Astrocyte (in vitro differentiated cells and primary cell): ENCODE data around the gene MMAB. TPM values are rescaled to one million over a fixed set of nuclear protein-coding genes. Genes with fewer than 3 reads are reported as not detected.
A peak's percentile ranks its signal among the peaks of the same experiment; 100 is the strongest.

Experiments used
- DNase-seq: peaks from one replicate; pipeline ENCODE4 v3.0.0-alpha.2; 2010; ENCODE audit warnings: low read depth
- FAIRE-seq: peaks from 2 replicates; lab custom pipeline; 2011; peaks lifted over from hg19 to GRCh38; lab: Jason Lieb, UNC
- H2AFZ ChIP-seq: 2 replicates; pipeline ENCODE4 v1.6.0; 2012; ENCODE audit warnings: low read depth, low read length, inconsistent platforms
- H3K27ac ChIP-seq: 2 replicates; pipeline ENCODE4 v1.5.1; 2011; ENCODE audit warnings: low read depth, low read length, inconsistent platforms
- H3K27me3 ChIP-seq: 2 replicates; pipeline ENCODE4 v1.6.0; 2011; ENCODE audit warnings: low read length, inconsistent platforms; ENCODE audit not compliant: insufficient read depth
- H3K36me3 ChIP-seq: 2 replicates; pipeline ENCODE4 v1.5.1; 2011; ENCODE audit warnings: low read length, inconsistent platforms; ENCODE audit not compliant: insufficient read depth
- H3K4me1 ChIP-seq: 2 replicates; pipeline ENCODE4 v1.5.1; 2011; ENCODE audit warnings: low read length, inconsistent platforms; ENCODE audit not compliant: insufficient read depth
- H3K4me2 ChIP-seq: 2 replicates; pipeline ENCODE4 v1.6.0; 2012; ENCODE audit warnings: low read length, inconsistent platforms
- H3K4me3 ChIP-seq: 2 replicates; pipeline ENCODE4 v1.5.1; 2011; ENCODE audit warnings: low read depth, mild to moderate bottlenecking, low read length, inconsistent platforms; ENCODE audit not compliant: insufficient read depth
- H3K79me2 ChIP-seq: 2 replicates; pipeline ENCODE4 v1.6.0; 2012; ENCODE audit warnings: mild to moderate bottlenecking, low read length, inconsistent platforms; ENCODE audit not compliant: insufficient read depth
- H3K9ac ChIP-seq: 2 replicates; pipeline ENCODE4 v1.6.0; 2012; ENCODE audit warnings: mild to moderate bottlenecking, low read length, inconsistent platforms
- H3K9me3 ChIP-seq: 2 replicates; pipeline ENCODE4 v1.5.1; 2012; ENCODE audit warnings: low read depth, mild to moderate bottlenecking, low read length, inconsistent platforms; ENCODE audit not compliant: insufficient read depth
- H4K20me1 ChIP-seq: 2 replicates; pipeline ENCODE4 v1.6.0; 2012; ENCODE audit warnings: low read length, inconsistent platforms; ENCODE audit not compliant: insufficient read depth
- H3K27ac Mint-ChIP-seq: one replicate; pipeline ENCODE4 v1.8.0; 2021; ENCODE audit warnings: mild to moderate bottlenecking, mixed read lengths; ENCODE audit not compliant: unreplicated experiment
- H3K27me3 Mint-ChIP-seq: one replicate; pipeline ENCODE4 v1.8.0; 2021; ENCODE audit warnings: low read depth, mixed read lengths; ENCODE audit not compliant: unreplicated experiment
- H3K36me3 Mint-ChIP-seq: one replicate; pipeline ENCODE4 v1.8.0; 2021; ENCODE audit warnings: low read depth, mixed read lengths; ENCODE audit not compliant: unreplicated experiment
- H3K4me1 Mint-ChIP-seq: one replicate; pipeline ENCODE4 v1.8.0; 2021; ENCODE audit warnings: low read depth, mixed read lengths; ENCODE audit not compliant: unreplicated experiment
- H3K4me3 Mint-ChIP-seq: one replicate; pipeline ENCODE4 v1.8.0; 2021; ENCODE audit warnings: mild to moderate bottlenecking, moderate library complexity, mixed read lengths; ENCODE audit not compliant: unreplicated experiment
- H3K9me3 Mint-ChIP-seq: one replicate; pipeline ENCODE4 v1.8.0; 2021; ENCODE audit warnings: mild to moderate bottlenecking, mixed read lengths; ENCODE audit not compliant: unreplicated experiment
- CTCF ChIP-seq: IDR thresholded peaks from 2 replicates; pipeline ENCODE4 v1.5.1; 2011; ENCODE audit warnings: low read depth, mild to moderate bottlenecking, inconsistent platforms, low read length, moderate library complexity; ENCODE audit not compliant: insufficient read depth
- EZH2 ChIP-seq: IDR thresholded peaks from 2 replicates; pipeline ENCODE4 v1.6.1; 2012; ENCODE audit warnings: mild to moderate bottlenecking, low read length, inconsistent platforms; ENCODE audit not compliant: insufficient read depth
- total RNA-seq: library from RNA; stranded (reverse); gene quantifications from 2 replicates; pipeline ENCODE4 v1.2.1, GENCODE V29; 2021

The MMAB gene
- total RNA-seq, 1 donor from 2014 or later: 17.8 TPM

DNA sequence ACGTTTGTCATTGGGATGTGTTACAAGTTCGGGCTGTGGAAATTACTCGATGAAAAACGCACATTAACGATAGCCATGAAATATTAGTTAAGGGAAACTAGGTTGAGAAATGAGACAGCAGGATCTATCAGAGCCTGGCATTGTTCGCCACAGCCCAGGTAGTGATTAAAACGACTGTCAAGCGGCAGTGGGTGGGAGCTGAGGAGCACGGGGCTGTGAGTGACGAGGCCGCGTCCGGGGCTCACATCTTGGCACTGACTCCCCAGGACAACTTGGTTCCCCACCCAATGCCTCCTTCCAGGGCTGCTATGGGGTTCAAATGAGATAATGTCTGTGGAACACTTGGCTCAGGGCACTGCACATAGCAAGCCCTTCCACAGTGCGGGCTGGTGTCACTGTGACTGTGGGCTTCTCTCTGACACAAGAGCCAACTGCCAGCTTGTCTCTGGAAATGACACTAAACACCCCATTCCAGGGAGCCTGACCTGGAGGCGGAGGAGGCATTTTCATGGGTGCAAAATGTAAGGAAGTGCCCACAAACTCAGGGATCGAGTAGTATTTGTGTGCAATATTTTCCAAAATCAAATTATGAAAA, 19.3 kb downstream of the MMAB start:
- Histone ChIP-seq H3K4me3 (no peak overlapping the region), H4K20me1 (no peaks in the 10 kb centered on the region), H3K4me2 (peak overlapping the region; percentile 46), H3K9me3 (no peaks in the 10 kb centered on the region), H3K4me1 (peaks cover 14% of the 10 kb centered on the region), H3K27me3 (peaks cover 11% of the 10 kb centered on the region), H3K27ac (no peak overlapping the region), H3K79me2 (no peaks in the 10 kb centered on the region), H2AFZ (no peak overlapping the region), H3K36me3 (no peaks in the 10 kb centered on the region), H3K9ac (no peak overlapping the region)
- no peak overlapping the region for H3K4me3 Mint-ChIP-seq
- DNase-seq (no peak), FAIRE-seq (no peak)
- TF ChIP-seq CTCF (no peak), EZH2 (no peak)
- no peak overlapping the region for H3K27ac Mint-ChIP-seq
- H3K36me3 Mint-ChIP-seq: no peaks in the 10 kb centered on the region
- peaks cover 28% of the 10 kb centered on the region for H3K27me3 Mint-ChIP-seq
- H3K4me1 Mint-ChIP-seq: no peaks in the 10 kb centered on the region
- H3K9me3 Mint-ChIP-seq: no peaks in the 10 kb centered on the region

DNA sequence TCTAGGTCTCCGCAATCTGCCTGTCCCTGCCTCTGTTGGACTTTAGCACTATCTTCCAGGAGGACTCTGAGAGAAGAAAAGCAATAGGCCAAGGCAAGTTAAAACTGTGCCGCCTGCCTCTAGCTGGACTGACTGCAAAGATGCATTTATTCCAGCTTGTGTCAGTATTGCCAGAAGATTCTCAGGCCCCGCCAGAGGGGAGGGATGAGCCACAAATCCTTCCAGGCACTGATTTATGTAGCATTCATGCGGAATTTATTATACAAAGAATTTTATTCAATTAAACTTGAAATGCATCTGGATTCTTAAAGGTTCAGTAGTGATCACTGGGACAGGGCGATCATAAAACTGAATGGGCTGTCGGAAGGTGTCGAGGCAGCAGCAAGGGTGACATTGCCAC, 19.8 kb downstream of the MMAB start:
- Histone ChIP-seq H3K4me3 (no peak overlapping the region), H3K27me3 (peaks cover 11% of the 10 kb centered on the region), H2AFZ (no peak overlapping the region), H3K4me1 (peaks cover 14% of the 10 kb centered on the region), H3K27ac (no peak overlapping the region), H3K9me3 (no peaks in the 10 kb centered on the region), H3K4me2 (peak overlapping the region; percentile 46), H3K36me3 (no peaks in the 10 kb centered on the region), H3K9ac (no peak overlapping the region), H4K20me1 (no peaks in the 10 kb centered on the region), H3K79me2 (no peaks in the 10 kb centered on the region)
- no peaks in the 10 kb centered on the region for H3K36me3 Mint-ChIP-seq
- H3K4me3 Mint-ChIP-seq: no peak overlapping the region
- H3K9me3 Mint-ChIP-seq: no peaks in the 10 kb centered on the region
- peaks cover 29% of the 10 kb centered on the region for H3K27me3 Mint-ChIP-seq
- no peaks in the 10 kb centered on the region for H3K4me1 Mint-ChIP-seq
- TF ChIP-seq EZH2 (no peak), CTCF (no peak)
- DNase-seq (peak; percentile 59), FAIRE-seq (no peak)
- no peak overlapping the region for H3K27ac Mint-ChIP-seq

DNA sequence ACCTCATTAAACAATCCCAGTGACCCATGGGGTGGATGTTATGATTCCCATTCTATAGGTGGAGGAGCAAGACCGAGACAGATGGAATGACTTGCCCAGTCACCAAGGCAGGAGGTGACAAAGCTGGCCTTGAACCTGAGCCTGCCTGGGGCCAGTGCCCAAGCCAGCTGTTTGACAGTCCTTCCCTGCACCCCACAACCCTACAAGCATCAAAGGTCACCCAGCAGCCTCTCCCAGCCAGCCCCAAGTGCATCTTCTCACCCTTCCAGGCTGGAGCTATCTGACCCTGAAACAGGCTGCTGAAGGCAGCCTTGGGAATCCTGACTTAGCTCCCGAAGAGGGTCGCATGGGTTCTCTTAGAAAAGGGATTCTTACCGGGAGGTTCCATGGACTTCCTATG, 20.3 kb downstream of the MMAB start:
- Histone ChIP-seq H3K9ac (no peak overlapping the region), H3K9me3 (no peaks in the 10 kb centered on the region), H3K36me3 (no peaks in the 10 kb centered on the region), H3K79me2 (no peaks in the 10 kb centered on the region), H4K20me1 (no peaks in the 10 kb centered on the region), H3K4me1 (peaks cover 10% of the 10 kb centered on the region), H3K4me2 (peak overlapping the region; percentile 12), H2AFZ (no peak overlapping the region), H3K27ac (no peak overlapping the region), H3K4me3 (no peak overlapping the region), H3K27me3 (peaks cover 11% of the 10 kb centered on the region)
- Mint-ChIP-seq H3K27me3 (peaks cover 34% of the 10 kb centered on the region), H3K4me1 (no peaks in the 10 kb centered on the region), H3K4me3 (no peak overlapping the region), H3K27ac (no peak overlapping the region), H3K9me3 (no peaks in the 10 kb centered on the region), H3K36me3 (no peaks in the 10 kb centered on the region)
- TF ChIP-seq CTCF: no peak
- no peak for DNase-seq
- no peak for FAIRE-seq
